SK-N-SH (cell line): ENCODE data around the gene IFNL3. TPM values are rescaled to one million over a fixed set of nuclear protein-coding genes. Genes with fewer than 3 reads are reported as not detected.

ENCODE experiments used
- CTCF ChIA-PET: fragments of 300-600, 350-600 bp; formaldehyde crosslinking; extraction: SDS; loops from one replicate; lab custom pipeline; 2021; lab: Yijun Ruan, JAX
- POLR2A ChIA-PET: fragments of 350-600 bp; sonication (Branson Sonifier 250); formaldehyde crosslinking; extraction: SDS; loops from one replicate; lab custom pipeline; 2020; ENCODE audit warnings: antibody characterized with exemption, inconsistent platforms; lab: Yijun Ruan, JAX
- DNase-seq: peaks from one replicate; pipeline ENCODE4 v3.0.0; 2012
- H2AFZ ChIP-seq: fragments of 200-600 bp; sonication (generic); 2 replicates; pipeline ENCODE4 v1.8.1; 2016; ENCODE audit warnings: antibody characterized with exemption, mild to moderate bottlenecking, low read depth
- H3F3A ChIP-seq: fragments of 200-600 bp; sonication (generic); replicated peaks from 2 replicates; pipeline ENCODE3; 2016; ENCODE audit warnings: antibody characterized with exemption, mild to moderate bottlenecking; ENCODE audit not compliant: insufficient read depth
- H3K27ac ChIP-seq, 2 experiments: fragments of 200-500 bp in 1 of 2; fragments of 200-600 bp in 1 of 2; sonication (Bioruptor generic) in 1 of 2; sonication (generic), shearing (Covaris generic) in 1 of 2; 2 replicates each; pipeline versions ENCODE4 v1.5.1 to v1.6.1; 2014 to 2016; ENCODE audit warnings: low read depth in 2 of 2, inconsistent platforms in 1 of 2, low read length in 1 of 2, mild to moderate bottlenecking in 1 of 2, mixed read lengths in 1 of 2
- H3K27me3 ChIP-seq: fragments of 200-600 bp; sonication (generic), shearing (Covaris generic); 2 replicates; pipeline ENCODE4 v1.6.1; 2016; ENCODE audit warnings: mixed run types; ENCODE audit not compliant: insufficient read depth
- H3K36me3 ChIP-seq, 2 experiments: fragments of 200-500 bp in 1 of 2; fragments of 200-600 bp in 1 of 2; sonication (Bioruptor generic) in 1 of 2; sonication (generic) in 1 of 2; replicated peaks in 1 of 2; 2 replicates each; pipeline versions ENCODE3 to v1.5.1; 2014 to 2016; ENCODE audit warnings: low read length in 1 of 2, mild to moderate bottlenecking in 1 of 2; ENCODE audit not compliant: insufficient read depth in 2 of 2, control insufficient read depth in 1 of 2
- H3K4me1 ChIP-seq, 2 experiments: fragments of 200-500 bp in 1 of 2; fragments of 200-600 bp in 1 of 2; sonication (Bioruptor generic) in 1 of 2; sonication (generic), shearing (Covaris generic) in 1 of 2; 2 replicates each; pipeline versions ENCODE4 v1.5.1 to v1.6.1; 2014 to 2016; ENCODE audit warnings: low read depth in 1 of 2, low read length in 1 of 2, mixed run types in 1 of 2; ENCODE audit not compliant: insufficient read depth in 2 of 2, control insufficient read depth in 1 of 2
- H3K4me2 ChIP-seq: fragments of 200-600 bp; sonication (generic), shearing (Covaris generic); 2 replicates; pipeline ENCODE4 v1.6.1; 2017; ENCODE audit warnings: mixed run types
- H3K4me3 ChIP-seq, 2 experiments: fragments of 200-500 bp in 1 of 2; fragments of 200-600 bp in 1 of 2; sonication (Bioruptor generic) in 1 of 2; sonication (generic), shearing (Covaris generic) in 1 of 2; 2 replicates each; pipeline versions ENCODE4 v1.5.1 to v1.8.1; 2014 to 2016; ENCODE audit warnings: low read depth in 2 of 2, inconsistent platforms in 1 of 2, low read length in 1 of 2, mild to moderate bottlenecking in 1 of 2, mixed read lengths in 1 of 2, moderate library complexity in 1 of 2
- H3K79me2 ChIP-seq: fragments of 200-600 bp; sonication (generic); 2 replicates; pipeline ENCODE4 v1.8.1; 2017; ENCODE audit warnings: mild to moderate bottlenecking; ENCODE audit not compliant: insufficient read depth
- H3K9ac ChIP-seq: fragments of 200-600 bp; sonication (generic); 2 replicates; pipeline ENCODE4 v1.6.1; 2017; ENCODE audit warnings: mixed run types
- H3K9me2 ChIP-seq: fragments of 200-600 bp; sonication (generic); 2 replicates; pipeline ENCODE4 v1.6.1; 2017; ENCODE audit warnings: mixed run types
- H3K9me3 ChIP-seq: fragments of 200-600 bp; sonication (generic); 2 replicates; pipeline ENCODE4 v1.6.1; 2017; ENCODE audit warnings: mixed run types, mild to moderate bottlenecking, moderate library complexity
- H4K20me1 ChIP-seq: fragments of 200-600 bp; sonication (generic); 2 replicates; pipeline ENCODE4 v1.6.1; 2017; ENCODE audit warnings: mild to moderate bottlenecking, mixed run types; ENCODE audit not compliant: insufficient read depth
- CHD2 ChIP-seq: fragments of 150-350 bp; IDR thresholded peaks from 2 replicates; pipeline ENCODE4 v1.6.1; 2018; ENCODE audit warnings: low read length; ENCODE audit not compliant: partially characterized antibody
- ELF1 ChIP-seq: IDR thresholded peaks from 2 replicates; pipeline ENCODE4 v1.4.0; 2012
- EP300 ChIP-seq, 2 experiments: IDR thresholded peaks; 2 replicates each; pipeline versions ENCODE4 v1.4.0 to v1.6.1; 2012; ENCODE audit warnings: borderline replicate concordance in 1 of 2, low read depth in 1 of 2, low read length in 1 of 2
- FOXM1 ChIP-seq: IDR thresholded peaks from 2 replicates; pipeline ENCODE4 v1.4.0; 2012; ENCODE audit warnings: low read depth, mild to moderate bottlenecking
- GABPA ChIP-seq: IDR thresholded peaks from 2 replicates; pipeline ENCODE4 v1.4.0; 2012; ENCODE audit warnings: low read depth, mild to moderate bottlenecking
- MEF2A ChIP-seq: IDR thresholded peaks from 2 replicates; pipeline ENCODE4 v1.4.0; 2012; ENCODE audit warnings: low read depth, borderline replicate concordance
- NFIC ChIP-seq: IDR thresholded peaks from 2 replicates; pipeline ENCODE4 v1.4.0; 2012; ENCODE audit warnings: borderline replicate concordance
- POLR2AphosphoS5 ChIP-seq: IDR thresholded peaks from 2 replicates; pipeline ENCODE4 v1.6.1; 2012; ENCODE audit warnings: low read depth, low read length
- RAD21 ChIP-seq: IDR thresholded peaks from 2 replicates; pipeline ENCODE4 v1.6.1; 2012; ENCODE audit warnings: mild to moderate bottlenecking, low read length
- RFX5 ChIP-seq: IDR thresholded peaks from 2 replicates; pipeline ENCODE4 v1.6.1; 2012; ENCODE audit warnings: mild to moderate bottlenecking, improper control_type of control experiment, low read length
- RXRA ChIP-seq: IDR thresholded peaks from 2 replicates; pipeline ENCODE4 v1.4.0; 2012; ENCODE audit warnings: low read depth, mild to moderate bottlenecking, borderline replicate concordance
- SMC3 ChIP-seq: IDR thresholded peaks from 2 replicates; pipeline ENCODE4 v1.6.1; 2012; ENCODE audit warnings: low read depth, low read length, improper control_type of control experiment
- TCF12 ChIP-seq: IDR thresholded peaks from 2 replicates; pipeline ENCODE4 v1.4.0; 2012
- TEAD4 ChIP-seq: IDR thresholded peaks from 2 replicates; pipeline ENCODE4 v1.4.0; 2012; ENCODE audit warnings: mild to moderate bottlenecking, borderline replicate concordance; ENCODE audit not compliant: insufficient read depth
- YY1 ChIP-seq: IDR thresholded peaks from 2 replicates; pipeline ENCODE4 v1.4.0; 2012; ENCODE audit warnings: low read depth, mild to moderate bottlenecking
- WGBS: methylation state at CpG from one replicate; pipeline ENCODE4 v1.1.6; 2017; ENCODE audit warnings: low lambda C conversion rate; 5-methylcytosine and 5-hydroxymethylcytosine counted together
- polyA plus RNA-seq, 3 experiments: library from polyadenylated mRNA; depleted of rRNA; stranded (reverse); fragments of >200 nt; gene quantifications; 2 replicates each; pipeline ENCODE4 v1.2.3, GENCODE V29; 2012
- TF ChIP-seq, protein P1 (sequence below): fragments of 200-600 bp; sonication (generic); IDR thresholded peaks from 2 replicates; pipeline ENCODE4 v1.6.1; 2017; ENCODE audit warnings: antibody characterized with exemption, mild to moderate bottlenecking, moderate library complexity
- TF ChIP-seq, protein P2 (sequence below): fragments of 150-350 bp; IDR thresholded peaks from 2 replicates; pipeline ENCODE4 v1.6.1; 2017; ENCODE audit warnings: antibody characterized with exemption, low read length, low read depth, borderline replicate concordance
- TF ChIP-seq, protein P3 (sequence below): IDR thresholded peaks from 2 replicates; pipeline ENCODE4; 2012

The IFNL3 gene
- polyA plus RNA-seq, 1 of the 3 experiments (the other 2 are of a cell fraction): not detected

DNA sequence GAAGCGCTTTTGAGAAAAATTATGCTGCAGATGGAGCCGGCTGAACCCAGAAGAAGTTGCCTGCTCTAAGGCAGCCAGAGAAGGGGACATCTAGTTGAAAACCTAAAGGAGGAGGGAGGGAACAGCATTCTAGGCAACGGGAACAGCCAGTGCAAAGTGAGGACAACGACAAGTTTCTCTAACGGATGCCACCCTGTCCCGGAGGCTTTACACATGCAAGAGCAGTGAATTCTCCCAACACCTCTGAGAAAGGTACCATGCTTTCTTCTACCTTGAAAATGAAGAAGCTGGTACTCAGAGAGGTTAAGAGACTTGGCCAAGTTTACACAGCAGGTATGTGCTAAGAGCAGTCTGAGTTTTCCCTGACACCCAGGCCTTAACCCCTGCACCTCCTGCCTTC, 5.9 kb downstream of the IFNL3 start:
- ChIA-PET CTCF (interaction anchor here (1.0 kb wide), 1 partner anchor 53 kb away, joined by 3 read pairs; no protein-coding TSS in a partner anchor), POLR2A (no interaction called here)
- Histone ChIP-seq H2AFZ (no peak overlapping the region), H4K20me1 (no peaks in the 10 kb centered on the region), H3K27ac (no peak overlapping the region), H3K27me3 (no peaks in the 10 kb centered on the region; the same call in 1 of the 2 replicates), H3K4me1 (no peaks in the 10 kb centered on the region), H3K79me2 (no peaks in the 10 kb centered on the region), H3K9ac (no peak overlapping the region), H3K9me3 (no peaks in the 10 kb centered on the region), H3K9me2 (no peaks in the 10 kb centered on the region), H3K4me2 (no peak overlapping the region), H3K36me3 (no peaks in the 10 kb centered on the region), H3K4me3 (no peak overlapping the region), H3F3A (no peaks in the 10 kb centered on the region)
- no peak for DNase-seq
- TF ChIP-seq YY1 (no peak), TEAD4 (no peak), NFIC (no peak), MEF2A (no peak), EP300 (IDR thresholded peaks at IDR 0.05; ENCODE audit: borderline replicate concordance in 1 of 2, low read depth in 1 of 2, low read length in 1 of 2) (no peak), RFX5 (no peak), RAD21 (no peak), POLR2AphosphoS5 (no peak), FOXM1 (no peak)
- TF ChIP-seq, protein P1, sequence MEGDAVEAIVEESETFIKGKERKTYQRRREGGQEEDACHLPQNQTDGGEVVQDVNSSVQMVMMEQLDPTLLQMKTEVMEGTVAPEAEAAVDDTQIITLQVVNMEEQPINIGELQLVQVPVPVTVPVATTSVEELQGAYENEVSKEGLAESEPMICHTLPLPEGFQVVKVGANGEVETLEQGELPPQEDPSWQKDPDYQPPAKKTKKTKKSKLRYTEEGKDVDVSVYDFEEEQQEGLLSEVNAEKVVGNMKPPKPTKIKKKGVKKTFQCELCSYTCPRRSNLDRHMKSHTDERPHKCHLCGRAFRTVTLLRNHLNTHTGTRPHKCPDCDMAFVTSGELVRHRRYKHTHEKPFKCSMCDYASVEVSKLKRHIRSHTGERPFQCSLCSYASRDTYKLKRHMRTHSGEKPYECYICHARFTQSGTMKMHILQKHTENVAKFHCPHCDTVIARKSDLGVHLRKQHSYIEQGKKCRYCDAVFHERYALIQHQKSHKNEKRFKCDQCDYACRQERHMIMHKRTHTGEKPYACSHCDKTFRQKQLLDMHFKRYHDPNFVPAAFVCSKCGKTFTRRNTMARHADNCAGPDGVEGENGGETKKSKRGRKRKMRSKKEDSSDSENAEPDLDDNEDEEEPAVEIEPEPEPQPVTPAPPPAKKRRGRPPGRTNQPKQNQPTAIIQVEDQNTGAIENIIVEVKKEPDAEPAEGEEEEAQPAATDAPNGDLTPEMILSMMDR: no peak
- WGBS: 81% methylated on average over 6 of the region's 6 CpGs

DNA sequence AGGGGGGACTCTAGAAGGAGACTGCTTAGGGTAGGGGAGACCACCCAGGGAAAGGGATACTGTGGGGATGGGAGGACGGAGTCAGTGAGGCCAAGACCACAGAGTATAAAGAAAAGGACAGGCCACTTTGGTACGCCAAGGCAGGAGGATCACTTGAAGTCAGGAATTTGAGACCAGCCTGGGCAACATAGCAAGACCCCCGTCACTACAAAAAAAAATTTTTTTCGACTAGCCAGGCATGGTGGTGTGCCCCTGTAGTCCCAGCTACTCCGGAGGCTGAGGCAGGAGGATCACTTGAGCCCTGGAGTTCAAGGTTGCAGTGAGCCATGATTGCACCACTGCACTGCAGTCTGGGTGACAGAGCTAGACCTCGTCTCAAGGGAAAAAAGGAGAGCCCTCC, 6.6 kb downstream of the IFNL3 start:
- DNase-seq: no peak
- Histone ChIP-seq H3K4me1 (no peaks in the 10 kb centered on the region), H3K9me2 (no peaks in the 10 kb centered on the region), H3K4me2 (no peak overlapping the region), H3K9ac (no peak overlapping the region), H3K27me3 (no peaks in the 10 kb centered on the region; the same call in 1 of the 2 replicates), H4K20me1 (no peaks in the 10 kb centered on the region), H3F3A (no peaks in the 10 kb centered on the region), H3K9me3 (no peaks in the 10 kb centered on the region), H3K27ac (no peak overlapping the region), H3K36me3 (no peaks in the 10 kb centered on the region), H3K79me2 (no peaks in the 10 kb centered on the region), H2AFZ (no peak overlapping the region), H3K4me3 (no peak overlapping the region)
- POLR2A ChIA-PET: no interaction called here
- CTCF ChIA-PET: interaction anchor here (1.2 kb wide), 1 partner anchor 88 kb away, joined by 4 read pairs; no protein-coding TSS in a partner anchor
- WGBS: 58% methylated on average over 6 of the region's 6 CpGs
- TF ChIP-seq TCF12: no peak
- TF ChIP-seq, protein P2, sequence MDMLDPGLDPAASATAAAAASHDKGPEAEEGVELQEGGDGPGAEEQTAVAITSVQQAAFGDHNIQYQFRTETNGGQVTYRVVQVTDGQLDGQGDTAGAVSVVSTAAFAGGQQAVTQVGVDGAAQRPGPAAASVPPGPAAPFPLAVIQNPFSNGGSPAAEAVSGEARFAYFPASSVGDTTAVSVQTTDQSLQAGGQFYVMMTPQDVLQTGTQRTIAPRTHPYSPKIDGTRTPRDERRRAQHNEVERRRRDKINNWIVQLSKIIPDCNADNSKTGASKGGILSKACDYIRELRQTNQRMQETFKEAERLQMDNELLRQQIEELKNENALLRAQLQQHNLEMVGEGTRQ: no peak
- no peak for TF ChIP-seq ELF1
- no peak for TF ChIP-seq RXRA
- TF ChIP-seq, protein P1: no peak
- no peak for TF ChIP-seq GABPA
- TF ChIP-seq SMC3: no peak
- TF ChIP-seq NFIC: no peak
- TF ChIP-seq, protein P3, sequence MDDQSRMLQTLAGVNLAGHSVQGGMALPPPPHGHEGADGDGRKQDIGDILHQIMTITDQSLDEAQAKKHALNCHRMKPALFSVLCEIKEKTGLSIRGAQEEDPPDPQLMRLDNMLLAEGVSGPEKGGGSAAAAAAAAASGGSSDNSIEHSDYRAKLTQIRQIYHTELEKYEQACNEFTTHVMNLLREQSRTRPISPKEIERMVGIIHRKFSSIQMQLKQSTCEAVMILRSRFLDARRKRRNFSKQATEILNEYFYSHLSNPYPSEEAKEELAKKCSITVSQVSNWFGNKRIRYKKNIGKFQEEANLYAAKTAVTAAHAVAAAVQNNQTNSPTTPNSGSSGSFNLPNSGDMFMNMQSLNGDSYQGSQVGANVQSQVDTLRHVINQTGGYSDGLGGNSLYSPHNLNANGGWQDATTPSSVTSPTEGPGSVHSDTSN: no peak
- TF ChIP-seq CHD2: no peak
